ENCODE results near the gene CDH13. TPM values are rescaled to one million over a fixed set of nuclear protein-coding genes. Genes with fewer than 3 reads are reported as not detected.

The CDH13 gene
- total and polyA plus RNA-seq, 2 of the 8 experiments (the other 6 are each of a cell fraction or from before 2014, with no cell fraction given): 2.3 to 2.4 TPM

- TF ChIP-seq CTBP2 (IDR thresholded peaks at IDR 0.05; ENCODE audit: borderline replicate concordance, insufficient read depth, insufficient read length, low read length) (no peak), RXRA (IDR thresholded peaks at IDR 0.05; ENCODE audit: insufficient read depth, low read depth, low read length) (no peak), POLR2A (IDR thresholded peaks at IDR 0.05; ENCODE audit: control extremely low read depth in 1 of 2, low read depth in 2 of 2, low read length in 2 of 2) (no peak), CHD1 (IDR thresholded peaks at IDR 0.05; ENCODE audit: low read depth, low read length) (no peak), BRCA1 (IDR thresholded peaks at IDR 0.05; ENCODE audit: low read depth, low read length) (no peak)
These were observed 235.3 kb downstream of the CDH13 start (continued) for GRCh38 chr16:82862057-82862456.
